Lung (tissue), 16 donors: ENCODE results near the gene DGAT2L6. TPM values are rescaled to one million over a fixed set of nuclear protein-coding genes. Genes with fewer than 3 reads are reported as not detected.

ENCODE experiments used
- ATAC-seq: fragments of 200-7000 bp; cut with Tn5 transposase; one replicate; pipeline ENCODE4 v1.9.1; 2020; ENCODE audit warnings: moderate number of reproducible peaks; ENCODE audit not compliant: insufficient read depth, low FRiP score
- DNase-seq, 3 donors: peaks; one replicate each; pipeline ENCODE4 v3.0.0-alpha.2; 2013 to 2017
- H3K27ac ChIP-seq, 2 donors: one replicate each; pipeline ENCODE4 v1.5.1; 2013; ENCODE audit warnings: mild to moderate bottlenecking in 2 of 2, moderate library complexity in 2 of 2, control low read depth in 1 of 2, inconsistent platforms in 1 of 2, low read depth in 1 of 2, low read length in 1 of 2
- H3K27me3 ChIP-seq, 3 donors: one replicate each; pipeline ENCODE4 v1.5.1; 2013; ENCODE audit warnings: low read length in 2 of 3; ENCODE audit not compliant: control insufficient read depth in 3 of 3, insufficient read depth in 3 of 3
- H3K36me3 ChIP-seq, 4 donors: one replicate each; pipeline ENCODE4 v1.5.1; 2013; ENCODE audit warnings: low read length in 4 of 4, mild to moderate bottlenecking in 1 of 4, moderate library complexity in 1 of 4; ENCODE audit not compliant: control insufficient read depth in 4 of 4, insufficient read depth in 4 of 4
- H3K4me1 ChIP-seq, 5 donors: one replicate each; pipeline ENCODE4 v1.5.1; 2013; ENCODE audit warnings: low read length in 5 of 5, mild to moderate bottlenecking in 2 of 5, moderate library complexity in 1 of 5; ENCODE audit not compliant: control insufficient read depth in 5 of 5, insufficient read depth in 5 of 5
- H3K4me3 ChIP-seq: one replicate; pipeline ENCODE4 v1.5.1; 2013; ENCODE audit warnings: mild to moderate bottlenecking, control low read depth, moderate library complexity
- H3K9ac ChIP-seq, 2 donors: one replicate each; pipeline ENCODE4 v1.5.1; 2013; ENCODE audit warnings: low read length in 2 of 2, control low read depth in 1 of 2; ENCODE audit not compliant: insufficient read depth in 1 of 2
- H3K9me3 ChIP-seq, 4 donors: one replicate each; pipeline ENCODE4 v1.5.1; 2013; ENCODE audit warnings: low read length in 3 of 4, mild to moderate bottlenecking in 1 of 4, moderate library complexity in 1 of 4; ENCODE audit not compliant: control insufficient read depth in 4 of 4, insufficient read depth in 3 of 4
- CTCF ChIP-seq: IDR thresholded peaks from 2 replicates; pipeline ENCODE4 v1.5.1; 2012; ENCODE audit warnings: mild to moderate bottlenecking; ENCODE audit errors: control extremely low read depth, extremely low read depth
- WGBS, 2 donors: extraction: QIAGEN DNeasy Blood & Tissue Kit; methylation state at CpG; one replicate each; pipeline ENCODE4 v1.1.7; 2013; 5-methylcytosine and 5-hydroxymethylcytosine counted together
- long read RNA-seq, 5 donors: transcript quantifications; one replicate each; lab custom pipeline, GENCODE V29; 2026
- polyA plus RNA-seq, 2 donors: library from polyadenylated mRNA; stranded (reverse); fragments of 200-250 nt; gene quantifications; one replicate each; pipeline ENCODE4 v1.2.1, GENCODE V29; 2013
- total RNA-seq, 2 donors: library from RNA; depleted of rRNA in 1 of 2; stranded (reverse); fragments of >200 nt in 1 of 2; gene quantifications; one replicate each; pipeline ENCODE4 v1.2.1, GENCODE V29; 2014 to 2021
- donor health status: control.
- donor health status: control.
- donor health status: Bipolar disorder and iron deficiency.
- donor health status: healthy.
- donor health status: DM: yes; HTN: yes; CAD: no.

The DGAT2L6 gene
- not detected for total RNA-seq
- polyA plus RNA-seq, result not detected
- long read RNA-seq, donor 1, result 0 reads
- long read RNA-seq, donor 2, result 0 reads
- long read RNA-seq, donor 3, result 0 reads
- long read RNA-seq, donor 4, result 0 reads
- long read RNA-seq, donor 5, result 0 reads

DNA sequence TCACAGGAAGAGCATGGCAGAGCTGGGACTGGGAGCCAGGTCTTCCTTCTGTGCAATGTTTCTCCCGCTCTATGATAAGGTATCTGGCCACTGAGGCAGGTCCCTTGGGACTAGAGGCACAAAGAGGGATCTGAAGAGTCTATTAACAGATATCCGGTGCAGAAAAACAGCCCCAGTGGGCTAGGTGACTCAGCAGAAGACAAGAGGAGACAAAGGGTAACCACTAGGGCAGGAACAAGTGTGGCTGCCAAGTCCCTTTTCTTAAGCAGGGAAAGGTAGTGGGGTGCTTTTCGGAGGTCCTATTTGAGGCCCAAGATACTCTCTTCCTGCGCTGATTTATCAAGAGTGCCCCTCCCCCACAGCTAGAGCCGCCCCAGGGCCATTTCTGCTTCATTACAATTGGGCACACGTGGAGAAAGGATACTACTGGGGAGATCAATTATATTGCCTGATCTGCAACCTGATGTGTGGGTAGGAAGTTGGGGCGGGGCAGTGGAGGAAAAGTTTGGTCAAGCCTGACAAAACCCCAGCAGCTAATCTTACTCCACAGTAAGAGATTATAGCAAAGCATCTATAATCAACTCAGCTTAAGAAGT is at the start of gene DGAT2L6:
DGAT2L6 (plus strand) TSS at position 546 of the 596 bp plus-strand sequence. CDS start 100 bp downstream, outside the sequence.
- TF ChIP-seq CTCF, result no peak
- H3K4me3 ChIP-seq, result no peak within 1 kb of the TSS
- ATAC-seq (no peak), DNase-seq (no peak)
- H3K27me3 ChIP-seq, result peaks cover 0 to 4% (median 0%) of the 10 kb centered on the region in 3 donors
- no peaks in the 10 kb centered on the region for H3K36me3 ChIP-seq
- H3K27ac ChIP-seq, result no peak within 1 kb of the TSS
- WGBS, 2 donors, result 58 to 69% methylated on average over 7 of the region's 7 CpGs
- no peaks in the 10 kb centered on the region for H3K9me3 ChIP-seq
- H3K4me1 ChIP-seq, result peaks cover 0 to 4% (median 0%) of the 10 kb centered on the region in 5 donors
- H3K9ac ChIP-seq, result no peak within 1 kb of the TSS

GRCh38 chrX:70128071-70128470 is 49.2 kb upstream of the DGAT2L6 start:
- Histone ChIP-seq H3K36me3 (no peaks in the 10 kb centered on the region), H3K9ac (no peak overlapping the region), H3K4me3 (no peak overlapping the region), H3K4me1 (no peaks in the 10 kb centered on the region), H3K27me3 (peaks cover 0 to 2% (median 0%) of the 10 kb centered on the region in 3 donors), H3K9me3 (peaks cover 0 to 1% (median 0%) of the 10 kb centered on the region in 4 donors), H3K27ac (no peak overlapping the region)
- ATAC-seq (no peak), DNase-seq (no peak)
- 68 to 85% methylated on average over 7 to 9 of the region's 9 CpGs for WGBS, 2 donors
- no peak for TF ChIP-seq CTCF

DNA sequence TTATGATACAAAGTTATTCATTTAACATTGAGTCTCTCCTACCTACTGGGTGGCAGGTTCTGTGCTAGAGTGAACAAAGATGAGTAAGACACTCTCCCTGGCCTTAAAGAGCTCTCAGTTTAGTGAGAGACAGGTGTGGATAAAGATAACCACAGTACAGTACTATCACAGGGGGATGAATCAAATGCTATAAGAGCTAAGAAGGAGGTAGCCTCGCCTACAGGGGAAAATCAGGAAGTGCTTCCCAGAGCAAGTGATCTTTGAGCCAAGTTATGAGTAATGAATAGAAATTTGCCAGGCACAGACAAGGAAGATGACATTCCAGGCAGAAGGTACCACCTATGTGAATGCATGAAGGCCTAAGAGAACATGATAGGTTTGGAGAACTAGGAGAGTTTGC is 47.5 kb upstream of the DGAT2L6 start:
- no peak for DNase-seq
- WGBS, 2 donors, result 22 to 35% methylated on average over 1 of the region's 1 CpG
- TF ChIP-seq CTCF, result no peak
- Histone ChIP-seq H3K36me3 (no peaks in the 10 kb centered on the region), H3K27me3 (peaks cover 0 to 2% (median 0%) of the 10 kb centered on the region in 3 donors), H3K9ac (no peak overlapping the region), H3K9me3 (peaks cover 0 to 7% (median 2%) of the 10 kb centered on the region in 4 donors), H3K4me1 (peaks cover 0 to 5% (median 0%) of the 10 kb centered on the region in 5 donors), H3K4me3 (no peak overlapping the region), H3K27ac (no peak overlapping the region)
- no peak for ATAC-seq
